Measurements from ENCODE around the gene ERICH2.
"Not testable (repeated sequence)": the region's sequence is repeated elsewhere in the genome, so short reads cannot be mapped to it uniquely, and the experiment has no call there.

ERICH2 gene

GRCh38 chr2:170770008-170770605 lies at the start of gene ERICH2:
Gene ERICH2, plus strand, starts transcription at chr2:170770378. Its CDS starts 304 bp downstream, at chr2:170770682.
- Mint-ChIP-seq H3K4me3 (peak within 1 kb of the TSS; percentile 91), H3K27ac (no peak within 1 kb of the TSS), H3K27me3 (peaks cover 12% of the 10 kb centered on the region), H3K36me3 (no peaks in the 10 kb centered on the region), H3K4me1 (peaks cover 24% of the 10 kb centered on the region), H3K9me3 (no peaks in the 10 kb centered on the region)

GRCh38 chr2:170721678-170722077 lies 48.5 kb upstream of the ERICH2 start:
- Mint-ChIP-seq H3K4me3 (no peak overlapping the region), H3K36me3 (peaks cover 3% of the 10 kb centered on the region), H3K27ac (no peak overlapping the region), H3K4me1 (peaks cover 15% of the 10 kb centered on the region), H3K27me3 (peaks cover 45% of the 10 kb centered on the region), H3K9me3 (no peaks in the 10 kb centered on the region)

- Mint-ChIP-seq H3K4me1 (peaks cover 11% of the 10 kb centered on the region), H3K9me3 (no peaks in the 10 kb centered on the region), H3K27ac (no peak overlapping the region), H3K27me3 (peaks cover 42% of the 10 kb centered on the region), H3K4me3 (no peak overlapping the region), H3K36me3 (peaks cover 3% of the 10 kb centered on the region)
Measured at GRCh38 chr2:170722301-170722700, 47.9 kb upstream of the ERICH2 start.

GRCh38 chr2:170723446-170723958 lies 46.7 kb upstream of the ERICH2 start:
- Mint-ChIP-seq H3K4me1 (no peaks in the 10 kb centered on the region), H3K27ac (no peak overlapping the region), H3K4me3 (no peak overlapping the region), H3K27me3 (peaks cover 37% of the 10 kb centered on the region), H3K36me3 (no peaks in the 10 kb centered on the region), H3K9me3 (no peaks in the 10 kb centered on the region)

GRCh38 chr2:170733798-170734600 lies 36.2 kb upstream of the ERICH2 start:
- no peak overlapping the region for H3K27ac Mint-ChIP-seq
- H3K9me3 Mint-ChIP-seq, result peaks cover 12% of the 10 kb centered on the region
- no peaks in the 10 kb centered on the region for H3K36me3 Mint-ChIP-seq
- peaks cover 16% of the 10 kb centered on the region for H3K27me3 Mint-ChIP-seq
- no peaks in the 10 kb centered on the region for H3K4me1 Mint-ChIP-seq
- no peak overlapping the region for H3K4me3 Mint-ChIP-seq

- H3K27ac Mint-ChIP-seq, H3K4me1 Mint-ChIP-seq, H3K4me3 Mint-ChIP-seq, H3K36me3 Mint-ChIP-seq: not testable (repeated sequence)
- Mint-ChIP-seq H3K9me3 (peaks cover 12% of the 10 kb centered on the region), H3K27me3 (peaks cover 16% of the 10 kb centered on the region)
Measured at GRCh38 chr2:170734601-170735000, 35.6 kb upstream of the ERICH2 start.

GRCh38 chr2:170736628-170737027 lies 33.5 kb upstream of the ERICH2 start:
- Mint-ChIP-seq H3K27me3 (peaks cover 11% of the 10 kb centered on the region), H3K9me3 (peaks cover 12% of the 10 kb centered on the region), H3K27ac (no peak overlapping the region), H3K4me1 (no peaks in the 10 kb centered on the region), H3K4me3 (no peak overlapping the region), H3K36me3 (no peaks in the 10 kb centered on the region)

GRCh38 chr2:170737406-170737805 lies 32.8 kb upstream of the ERICH2 start:
- Mint-ChIP-seq H3K27ac (no peak overlapping the region), H3K27me3 (peaks cover 11% of the 10 kb centered on the region), H3K4me1 (no peaks in the 10 kb centered on the region), H3K36me3 (no peaks in the 10 kb centered on the region), H3K4me3 (no peak overlapping the region), H3K9me3 (peaks cover 12% of the 10 kb centered on the region)

- Mint-ChIP-seq H3K4me1 (no peaks in the 10 kb centered on the region), H3K36me3 (no peaks in the 10 kb centered on the region), H3K4me3 (no peak overlapping the region), H3K9me3 (peaks cover 12% of the 10 kb centered on the region), H3K27me3 (peaks cover 11% of the 10 kb centered on the region), H3K27ac (no peak overlapping the region)
Measured at GRCh38 chr2:170737821-170738220, 32.4 kb upstream of the ERICH2 start.

GRCh38 chr2:170739048-170739447 lies 31.1 kb upstream of the ERICH2 start:
- Mint-ChIP-seq H3K4me1 (no peaks in the 10 kb centered on the region), H3K27ac (no peak overlapping the region), H3K27me3 (peaks cover 12% of the 10 kb centered on the region), H3K4me3 (no peak overlapping the region), H3K36me3 (no peaks in the 10 kb centered on the region), H3K9me3 (peaks cover 12% of the 10 kb centered on the region)

- Mint-ChIP-seq H3K9me3 (peaks cover 12% of the 10 kb centered on the region), H3K4me3 (no peak overlapping the region), H3K4me1 (no peaks in the 10 kb centered on the region), H3K36me3 (no peaks in the 10 kb centered on the region), H3K27me3 (peaks cover 15% of the 10 kb centered on the region), H3K27ac (no peak overlapping the region)
Measured at GRCh38 chr2:170739507-170740046, 30.6 kb upstream of the ERICH2 start.

- H3K27me3 Mint-ChIP-seq, result peaks cover 21% of the 10 kb centered on the region
- no peaks in the 10 kb centered on the region for H3K4me1 Mint-ChIP-seq
- H3K27ac Mint-ChIP-seq, result no peak overlapping the region
- H3K4me3 Mint-ChIP-seq, result no peak overlapping the region
- peaks cover 12% of the 10 kb centered on the region for H3K9me3 Mint-ChIP-seq
- no peaks in the 10 kb centered on the region for H3K36me3 Mint-ChIP-seq
Measured at GRCh38 chr2:170740660-170741059, 29.5 kb upstream of the ERICH2 start.

GRCh38 chr2:170742000-170742399 lies 28.2 kb upstream of the ERICH2 start:
- H3K27ac Mint-ChIP-seq, result no peak overlapping the region
- H3K4me1 Mint-ChIP-seq, result no peaks in the 10 kb centered on the region
- no peak overlapping the region for H3K4me3 Mint-ChIP-seq
- peaks cover 19% of the 10 kb centered on the region for H3K27me3 Mint-ChIP-seq
- H3K9me3 Mint-ChIP-seq, result peaks cover 7% of the 10 kb centered on the region
- H3K36me3 Mint-ChIP-seq, result no peaks in the 10 kb centered on the region

- H3K27ac Mint-ChIP-seq, result no peak overlapping the region
Measured at GRCh38 chr2:170742896-170743529, 27.2 kb upstream of the ERICH2 start.

GRCh38 chr2:170743530-170744239 lies 26.5 kb upstream of the ERICH2 start:
- Mint-ChIP-seq H3K4me1 (no peaks in the 10 kb centered on the region), H3K9me3 (no peaks in the 10 kb centered on the region), H3K4me3 (no peak overlapping the region), H3K27ac (no peak overlapping the region), H3K27me3 (peaks cover 27% of the 10 kb centered on the region), H3K36me3 (no peaks in the 10 kb centered on the region)

More at GRCh38 chr2:170742896-170743529, 27.2 kb upstream of the ERICH2 start:
- peaks cover 23% of the 10 kb centered on the region for H3K27me3 Mint-ChIP-seq
- no peaks in the 10 kb centered on the region for H3K36me3 Mint-ChIP-seq
- no peaks in the 10 kb centered on the region for H3K4me1 Mint-ChIP-seq
- no peaks in the 10 kb centered on the region for H3K9me3 Mint-ChIP-seq
- H3K4me3 Mint-ChIP-seq, result no peak overlapping the region
